Mammary epithelial cell (primary cell): ENCODE measurements around the gene GAPDH.

Experiments used
- EZH2 ChIP-seq: IDR thresholded peaks from 2 replicates; pipeline ENCODE4 v1.6.1; 2012; ENCODE audit warnings: low read length, inconsistent platforms, borderline replicate concordance
- TF ChIP-seq, protein P1 (sequence below), 2 donors: IDR thresholded peaks in 1 of 2; conservative IDR thresholded peaks in 1 of 2; 2 replicates each; pipeline ENCODE4 v1.5.1; 2011 to 2012; ENCODE audit warnings: inconsistent platforms in 2 of 2, low read length in 2 of 2, mild to moderate bottlenecking in 2 of 2, control low read depth in 1 of 2, low read depth in 1 of 2; ENCODE audit not compliant: insufficient read depth in 1 of 2; ENCODE audit errors: extremely low read depth in 1 of 2

GRCh38 chr12:6535960-6536847 is 1.9 kb downstream of the GAPDH start:
- TF ChIP-seq, protein P1, sequence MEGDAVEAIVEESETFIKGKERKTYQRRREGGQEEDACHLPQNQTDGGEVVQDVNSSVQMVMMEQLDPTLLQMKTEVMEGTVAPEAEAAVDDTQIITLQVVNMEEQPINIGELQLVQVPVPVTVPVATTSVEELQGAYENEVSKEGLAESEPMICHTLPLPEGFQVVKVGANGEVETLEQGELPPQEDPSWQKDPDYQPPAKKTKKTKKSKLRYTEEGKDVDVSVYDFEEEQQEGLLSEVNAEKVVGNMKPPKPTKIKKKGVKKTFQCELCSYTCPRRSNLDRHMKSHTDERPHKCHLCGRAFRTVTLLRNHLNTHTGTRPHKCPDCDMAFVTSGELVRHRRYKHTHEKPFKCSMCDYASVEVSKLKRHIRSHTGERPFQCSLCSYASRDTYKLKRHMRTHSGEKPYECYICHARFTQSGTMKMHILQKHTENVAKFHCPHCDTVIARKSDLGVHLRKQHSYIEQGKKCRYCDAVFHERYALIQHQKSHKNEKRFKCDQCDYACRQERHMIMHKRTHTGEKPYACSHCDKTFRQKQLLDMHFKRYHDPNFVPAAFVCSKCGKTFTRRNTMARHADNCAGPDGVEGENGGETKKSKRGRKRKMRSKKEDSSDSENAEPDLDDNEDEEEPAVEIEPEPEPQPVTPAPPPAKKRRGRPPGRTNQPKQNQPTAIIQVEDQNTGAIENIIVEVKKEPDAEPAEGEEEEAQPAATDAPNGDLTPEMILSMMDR (conservative IDR thresholded peaks at IDR 0.05 in 1 of 2, IDR thresholded peaks at IDR 0.05 in 1 of 2; ENCODE audit: extremely low read depth in 1 of 2, insufficient read depth in 1 of 2, low read depth in 1 of 2, low read length in 2 of 2): no peak
- no peak for TF ChIP-seq EZH2
